HEK293 (cell line): ENCODE results near the gene PTGER2.

Experiments used
- CTCF ChIA-PET: fragments of 350-600 bp; formaldehyde crosslinking; extraction: SDS; loops from one replicate; lab custom pipeline; 2021; ENCODE audit warnings: antibody characterized with exemption; lab: Yijun Ruan, JAX
- POLR2A ChIA-PET: fragments of 300-600 bp; formaldehyde crosslinking; extraction: SDS; loops from one replicate; lab custom pipeline; 2020; ENCODE audit warnings: antibody characterized with exemption, inconsistent platforms; lab: Yijun Ruan, JAX
- H3K27ac ChIP-seq: fragments of 200-500 bp; sonication (Bioruptor generic); 2 replicates; pipeline ENCODE4 v1.5.1; 2014; ENCODE audit warnings: low read depth, low read length, control low read depth, inconsistent platforms; ENCODE audit errors: extremely low read depth
- H3K36me3 ChIP-seq, 2 experiments: fragments of 200-500 bp in 1 of 2; sonication (Bioruptor generic) in 1 of 2; 1 replicate in 1 of 2; 2 replicates in 1 of 2; pipeline ENCODE4 v1.5.1; 2014 to 2017; ENCODE audit warnings: inconsistent platforms in 2 of 2, low read length in 2 of 2; ENCODE audit not compliant: control insufficient read depth in 2 of 2, insufficient read depth in 1 of 2
- H3K4me1 ChIP-seq: fragments of 200-500 bp; sonication (Bioruptor generic); 2 replicates; pipeline ENCODE4 v1.5.1; 2014; ENCODE audit warnings: mild to moderate bottlenecking, low read length, inconsistent platforms; ENCODE audit not compliant: control insufficient read depth, insufficient read depth
- H3K4me3 ChIP-seq: 2 replicates; pipeline ENCODE4 v1.5.1; 2011; ENCODE audit warnings: low read depth, mild to moderate bottlenecking, control low read depth, low read length, moderate library complexity
- H3K9me3 ChIP-seq: fragments of 200-500 bp; sonication (Bioruptor generic); 2 replicates; pipeline ENCODE4 v1.5.1; 2014; ENCODE audit warnings: low read depth, low read length, inconsistent platforms; ENCODE audit not compliant: control insufficient read depth, insufficient read depth
- ELK4 ChIP-seq: IDR thresholded peaks from 2 replicates; pipeline ENCODE4 v1.6.1; 2011; ENCODE audit warnings: mild to moderate bottlenecking, low read depth, low read length, borderline replicate concordance
- FEZF1 ChIP-seq: fragments of 450-650 bp; formaldehyde crosslinking; IDR thresholded peaks from 2 replicates; pipeline ENCODE4 v1.5.1; 2016; ENCODE audit warnings: missing biosample characterization, missing genetic modification characterization
- KLF16 ChIP-seq: fragments of 450-650 bp; formaldehyde crosslinking; IDR thresholded peaks from 2 replicates; pipeline ENCODE4 v1.5.1; 2017; ENCODE audit warnings: missing biosample characterization, missing genetic modification characterization
- KLF8 ChIP-seq: fragments of 450-650 bp; formaldehyde crosslinking; IDR thresholded peaks from 2 replicates; pipeline ENCODE4 v1.5.1; 2016; ENCODE audit warnings: missing biosample characterization, missing genetic modification characterization
- MEIS1 ChIP-seq: sonication (generic); formaldehyde crosslinking; IDR thresholded peaks from 2 replicates; pipeline ENCODE4 v1.8.1; 2022; ENCODE audit warnings: missing genetic modification reagents, mild to moderate bottlenecking, borderline replicate concordance
- MZF1 ChIP-seq: fragments of 450-650 bp; formaldehyde crosslinking; IDR thresholded peaks from 2 replicates; pipeline ENCODE4 v1.5.1; 2017; ENCODE audit warnings: missing biosample characterization, missing genetic modification characterization, borderline replicate concordance
- SALL2 ChIP-seq: fragments of 450-650 bp; formaldehyde crosslinking; IDR thresholded peaks from 2 replicates; pipeline ENCODE4 v1.5.0; 2017; ENCODE audit warnings: missing biosample characterization, mild to moderate bottlenecking, missing genetic modification characterization, borderline replicate concordance
- ZNF16 ChIP-seq: fragments of 450-650 bp; formaldehyde crosslinking; IDR thresholded peaks from 2 replicates; pipeline ENCODE4 v1.5.1; 2016; ENCODE audit warnings: low read depth, missing biosample characterization, missing genetic modification characterization
- ZNF23 ChIP-seq: fragments of 450-650 bp; formaldehyde crosslinking; IDR thresholded peaks from 2 replicates; pipeline ENCODE4 v1.5.1; 2016; ENCODE audit warnings: missing biosample characterization, missing genetic modification characterization, borderline replicate concordance
- ZNF274 ChIP-seq, 2 experiments: fragments of 200-500 bp in 1 of 2; fragments of 450-650 bp in 1 of 2; sonication (Bioruptor generic) in 1 of 2; formaldehyde crosslinking in 1 of 2; IDR thresholded peaks; 2 replicates each; pipeline versions ENCODE4 v1.5.1 to v1.6.1; 2014 to 2016; ENCODE audit warnings: borderline replicate concordance in 1 of 2, inconsistent platforms in 1 of 2, low read length in 1 of 2, missing biosample characterization in 1 of 2, missing genetic modification characterization in 1 of 2
- ZNF404 ChIP-seq: fragments of 450-650 bp; formaldehyde crosslinking; IDR thresholded peaks from 2 replicates; pipeline ENCODE4 v1.5.1; 2017; ENCODE audit warnings: missing biosample characterization, missing genetic modification characterization
- ZNF423 ChIP-seq: fragments of 450-650 bp; formaldehyde crosslinking; IDR thresholded peaks from 2 replicates; pipeline ENCODE4 v1.5.1; 2016; ENCODE audit warnings: missing biosample characterization, missing genetic modification characterization
- ZNF433 ChIP-seq: fragments of 450-650 bp; formaldehyde crosslinking; IDR thresholded peaks from 2 replicates; pipeline ENCODE4 v1.5.1; 2016; ENCODE audit warnings: missing biosample characterization, missing genetic modification characterization, low read depth
- ZNF544 ChIP-seq: fragments of 450-650 bp; formaldehyde crosslinking; IDR thresholded peaks from 2 replicates; pipeline ENCODE4 v1.5.0; 2017; ENCODE audit warnings: missing biosample characterization, missing genetic modification characterization
- ZNF610 ChIP-seq: fragments of 450-650 bp; formaldehyde crosslinking; IDR thresholded peaks from 2 replicates; pipeline ENCODE4 v1.5.1; 2016; ENCODE audit warnings: missing biosample characterization, missing genetic modification characterization, borderline replicate concordance
- ZNF654 ChIP-seq: fragments of 450-650 bp; formaldehyde crosslinking; IDR thresholded peaks from 2 replicates; pipeline ENCODE4 v1.5.1; 2016; ENCODE audit warnings: low read depth, missing biosample characterization, missing genetic modification characterization
- ZNF677 ChIP-seq: fragments of 450-650 bp; IDR thresholded peaks from 2 replicates; pipeline ENCODE4 v1.5.0; 2018; ENCODE audit warnings: missing biosample characterization, mild to moderate bottlenecking, missing genetic modification characterization, moderate library complexity
- ZNF768 ChIP-seq: fragments of 450-650 bp; formaldehyde crosslinking; IDR thresholded peaks from 2 replicates; pipeline ENCODE4 v1.5.1; 2018; ENCODE audit warnings: missing biosample characterization, mild to moderate bottlenecking, missing genetic modification characterization
- ZNF776 ChIP-seq: fragments of 450-650 bp; formaldehyde crosslinking; IDR thresholded peaks from 2 replicates; pipeline ENCODE4 v1.5.0; 2017; ENCODE audit warnings: missing biosample characterization, missing genetic modification characterization, borderline replicate concordance
- ZNF830 ChIP-seq: fragments of 450-650 bp; IDR thresholded peaks from 2 replicates; pipeline ENCODE4 v1.5.0; 2018; ENCODE audit warnings: missing biosample characterization, missing genetic modification characterization, low read depth, mild to moderate bottlenecking, moderate library complexity
- TF ChIP-seq, protein P1 (sequence below): fragments of 450-650 bp; IDR thresholded peaks from 2 replicates; pipeline ENCODE4 v1.5.1; 2018; ENCODE audit warnings: missing biosample characterization, missing genetic modification characterization

The PTGER2 gene

GRCh38 chr14:52299692-52300278 lies 14.3 kb upstream of the PTGER2 start:
- no peak for TF ChIP-seq KLF8
- TF ChIP-seq ZNF768 (tag by site-specific recombination), result no peak
- TF ChIP-seq ZNF16 (tag by site-specific recombination), result no peak
- no peak for TF ChIP-seq SALL2 (tag by site-specific recombination)
- TF ChIP-seq ZNF654 (tag by site-specific recombination), result peak; percentile 67
- Histone ChIP-seq H3K4me1 (no peaks in the 10 kb centered on the region), H3K9me3 (no peaks in the 10 kb centered on the region; the same call in 1 of the 2 replicates), H3K36me3 (no peaks in the 10 kb centered on the region), H3K27ac (no peak overlapping the region), H3K4me3 (no peak overlapping the region)
- ChIA-PET CTCF (interaction anchor here (0.6 to 2.3 kb wide), 27 partner anchors 9 to 1029 kb away, joined by 3 to 9 read pairs (median 4); no protein-coding TSS in a partner anchor), POLR2A (no interaction called here)

- ChIA-PET CTCF (interaction anchor here (2.0 kb wide), 1 partner anchor 11 kb away, joined by 8 read pairs; the partner anchor contains the start of gene PTGER2), POLR2A (no interaction called here)
- Histone ChIP-seq H3K36me3 (no peaks in the 10 kb centered on the region), H3K4me3 (no peak overlapping the region), H3K4me1 (no peaks in the 10 kb centered on the region), H3K9me3 (no peaks in the 10 kb centered on the region; the same call in 1 of the 2 replicates), H3K27ac (no peak overlapping the region)
- TF ChIP-seq ZNF610, result no peak
- TF ChIP-seq ZNF274 (IDR thresholded peaks at IDR 0.05; ENCODE audit: low read length), result no peak
- no peak for TF ChIP-seq ZNF274 (tag by site-specific recombination; IDR thresholded peaks at IDR 0.05; ENCODE audit: borderline replicate concordance)
- TF ChIP-seq, protein P1, sequence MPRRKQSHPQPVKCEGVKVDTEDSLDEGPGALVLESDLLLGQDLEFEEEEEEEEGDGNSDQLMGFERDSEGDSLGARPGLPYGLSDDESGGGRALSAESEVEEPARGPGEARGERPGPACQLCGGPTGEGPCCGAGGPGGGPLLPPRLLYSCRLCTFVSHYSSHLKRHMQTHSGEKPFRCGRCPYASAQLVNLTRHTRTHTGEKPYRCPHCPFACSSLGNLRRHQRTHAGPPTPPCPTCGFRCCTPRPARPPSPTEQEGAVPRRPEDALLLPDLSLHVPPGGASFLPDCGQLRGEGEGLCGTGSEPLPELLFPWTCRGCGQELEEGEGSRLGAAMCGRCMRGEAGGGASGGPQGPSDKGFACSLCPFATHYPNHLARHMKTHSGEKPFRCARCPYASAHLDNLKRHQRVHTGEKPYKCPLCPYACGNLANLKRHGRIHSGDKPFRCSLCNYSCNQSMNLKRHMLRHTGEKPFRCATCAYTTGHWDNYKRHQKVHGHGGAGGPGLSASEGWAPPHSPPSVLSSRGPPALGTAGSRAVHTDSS (tag by site-specific recombination), result no peak
- no peak for TF ChIP-seq ZNF433 (tag by site-specific recombination)
- no peak for TF ChIP-seq KLF16 (tag by site-specific recombination)
- no peak for TF ChIP-seq MEIS1
- TF ChIP-seq MZF1 (tag by site-specific recombination), result no peak
- TF ChIP-seq ZNF677, result no peak
- no peak for TF ChIP-seq ZNF23 (tag by site-specific recombination)
- TF ChIP-seq ZNF404 (tag by site-specific recombination), result no peak
- no peak for TF ChIP-seq FEZF1 (tag by site-specific recombination)
- no peak for TF ChIP-seq ELK4
- TF ChIP-seq ZNF830 (tag by site-specific recombination), result no peak
- TF ChIP-seq ZNF544, result no peak
- TF ChIP-seq ZNF423, result no peak
- no peak for TF ChIP-seq ZNF776 (tag by site-specific recombination)
Observed at GRCh38 chr14:52303236-52303635, 10.9 kb upstream of the PTGER2 start.
